Measurements from ENCODE around the gene NCL. TPM values are rescaled to one million over a fixed set of nuclear protein-coding genes. Genes with fewer than 3 reads are reported as not detected.

The NCL gene
- total RNA-seq, 1 donor from 2014 or later = 709 TPM

- peaks cover 10% of the 10 kb centered on the region for H3K4me1 Mint-ChIP-seq (ENCODE audit: unreplicated experiment)
- H3K27ac Mint-ChIP-seq = no peak overlapping the region
- DNase-seq (ENCODE audit: extremely low spot score, unreplicated experiment) = no peak
- H3K9me3 Mint-ChIP-seq = no peaks in the 10 kb centered on the region
- peak overlapping the region; percentile 21 for H3K4me3 Mint-ChIP-seq
- no peak for TF ChIP-seq CTCF (conservative IDR thresholded peaks at IDR 0.05)
- no peaks in the 10 kb centered on the region for H3K27me3 Mint-ChIP-seq
- peaks cover 7% of the 10 kb centered on the region for H3K36me3 Mint-ChIP-seq
These were observed 3.6 kb upstream of the NCL start for GRCh38 chr2:231467613-231468530.

- H3K36me3 Mint-ChIP-seq = peaks cover 15% of the 10 kb centered on the region
- H3K4me1 Mint-ChIP-seq (ENCODE audit: unreplicated experiment) = peaks cover 18% of the 10 kb centered on the region
- no peak for TF ChIP-seq CTCF (conservative IDR thresholded peaks at IDR 0.05)
- DNase-seq (ENCODE audit: extremely low spot score, unreplicated experiment) = no peak
- H3K9me3 Mint-ChIP-seq = no peaks in the 10 kb centered on the region
- peak overlapping the region; percentile 53 for H3K4me3 Mint-ChIP-seq
- no peaks in the 10 kb centered on the region for H3K27me3 Mint-ChIP-seq
- H3K27ac Mint-ChIP-seq = no peak overlapping the region
These were observed 2.8 kb upstream of the NCL start for GRCh38 chr2:231467016-231467545.

GRCh38 chr2:231464576-231465540 lies 574 bp upstream of the NCL start:
- H3K27me3 Mint-ChIP-seq = no peaks in the 10 kb centered on the region
- H3K9me3 Mint-ChIP-seq = no peaks in the 10 kb centered on the region
- peak overlapping the region; percentile 99 for H3K27ac Mint-ChIP-seq
- TF ChIP-seq CTCF (conservative IDR thresholded peaks at IDR 0.05) = no peak
- peaks cover 34% of the 10 kb centered on the region for H3K36me3 Mint-ChIP-seq
- peaks cover 28% of the 10 kb centered on the region for H3K4me1 Mint-ChIP-seq (ENCODE audit: unreplicated experiment)
- H3K4me3 Mint-ChIP-seq = peak overlapping the region; percentile 90
- DNase-seq (ENCODE audit: extremely low spot score, unreplicated experiment) = peak; percentile 99

- Mint-ChIP-seq H3K9me3 (no peaks in the 10 kb centered on the region), H3K27me3 (no peaks in the 10 kb centered on the region), H3K36me3 (peaks cover 46% of the 10 kb centered on the region)
These were observed 1.4 kb downstream of the NCL start for GRCh38 chr2:231462729-231463465.

More at GRCh38 chr2:231462729-231463465, 1.4 kb downstream of the NCL start:
- TF ChIP-seq CTCF (conservative IDR thresholded peaks at IDR 0.05) = no peak
- Mint-ChIP-seq H3K4me3 (peak overlapping the region; percentile 90), H3K4me1 (ENCODE audit: unreplicated experiment) (peaks cover 28% of the 10 kb centered on the region), H3K27ac (peak overlapping the region; percentile 99)
- DNase-seq (ENCODE audit: extremely low spot score, unreplicated experiment) = no peak

Data from type B pancreatic cell (in vitro differentiated cells).